HG02938 (cell line): ENCODE data around the gene CAPN7.
A peak's percentile ranks its signal among the peaks of the same experiment; 100 is the strongest.

Source experiments
- ATAC-seq: cut with Tn5 transposase; IDR thresholded peaks from one replicate; pipeline ENCODE4 v1.9.1; 2021; ENCODE audit warnings: mild to moderate bottlenecking, moderate library complexity; ENCODE audit not compliant: unreplicated experiment

CAPN7 gene

DNA sequence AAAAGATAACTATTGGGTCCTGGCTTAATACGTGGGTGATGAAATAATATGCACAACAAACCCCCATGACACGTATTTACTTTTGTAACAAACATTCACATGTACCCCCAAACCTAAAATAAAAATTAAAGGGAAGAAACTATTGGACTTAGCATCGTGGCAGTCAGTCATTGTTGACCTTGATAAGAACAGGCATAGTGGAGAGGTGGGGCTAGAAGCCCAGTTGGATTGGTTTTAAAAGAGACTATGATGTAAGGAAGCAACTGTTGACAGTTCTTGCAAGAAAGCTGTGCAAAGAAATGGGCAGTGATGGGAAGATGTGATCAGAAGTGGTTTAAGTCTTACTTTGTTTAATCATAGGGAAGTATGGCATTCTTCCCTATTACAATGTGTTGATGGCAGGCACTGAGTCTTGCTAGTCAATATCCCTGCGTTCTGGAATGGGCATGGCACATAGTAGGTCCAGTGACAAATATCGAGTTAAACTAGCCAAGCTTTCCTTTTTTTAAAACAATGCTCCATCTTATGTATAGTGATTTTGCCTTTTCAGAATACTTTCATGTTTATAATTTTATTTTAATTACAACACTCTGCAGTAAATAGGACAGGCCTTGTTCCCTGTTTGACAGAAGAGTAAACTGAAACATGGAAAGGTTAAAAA is 37.9 kb downstream of the CAPN7 start:
- no peak for ATAC-seq

DNA sequence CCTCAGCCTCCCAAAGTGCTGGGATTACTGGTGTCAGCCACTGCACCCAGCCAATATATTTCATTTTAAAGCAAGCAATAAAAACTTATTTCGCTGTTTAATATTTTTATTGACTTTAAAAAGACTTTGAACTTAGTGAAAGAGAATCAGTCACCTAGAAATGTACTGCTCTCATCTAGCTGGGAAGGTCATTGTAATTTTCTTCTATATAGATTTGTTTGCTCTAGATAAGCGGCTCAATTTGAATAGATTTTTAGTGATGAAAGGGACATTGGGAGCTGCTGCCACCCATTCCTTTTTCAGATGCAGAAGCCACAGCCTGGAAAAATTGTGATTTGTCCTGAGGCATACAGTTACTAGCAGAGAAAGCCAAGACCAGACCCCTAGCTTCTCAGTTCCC is 40.1 kb downstream of the CAPN7 start:
- ATAC-seq: no peak

DNA sequence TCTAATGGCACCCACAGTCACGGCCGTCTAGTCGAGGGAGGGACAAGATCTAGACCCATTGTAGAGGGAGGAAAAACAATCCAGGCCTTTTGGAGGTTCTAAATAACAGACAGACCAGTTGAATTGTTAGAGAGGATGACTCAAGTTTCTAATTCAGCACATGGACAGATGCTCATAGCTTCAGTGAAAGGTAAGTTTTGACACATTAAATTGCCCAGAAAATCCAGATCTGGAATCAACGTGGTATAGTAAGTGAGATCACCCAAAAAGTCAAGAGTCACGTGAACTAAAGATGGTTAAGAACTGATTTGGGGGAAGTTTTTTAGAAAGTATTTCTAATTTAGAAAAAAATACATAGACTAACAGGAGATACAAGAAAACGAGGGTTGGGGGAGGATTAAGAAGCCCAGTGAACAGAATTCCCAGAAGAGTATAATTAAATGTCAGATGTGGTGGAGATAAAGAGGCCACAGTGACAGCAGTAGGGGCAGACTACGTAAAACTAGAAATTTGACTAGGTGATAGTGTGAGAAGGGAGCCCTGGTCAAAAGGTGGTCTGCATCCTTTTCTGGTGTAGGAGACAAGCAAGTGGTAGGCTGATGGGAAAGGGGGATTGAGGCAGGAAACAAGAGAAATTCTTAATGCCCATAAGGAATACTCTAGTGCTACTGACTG is 47.1 kb downstream of the CAPN7 start:
- ATAC-seq: no peak

DNA sequence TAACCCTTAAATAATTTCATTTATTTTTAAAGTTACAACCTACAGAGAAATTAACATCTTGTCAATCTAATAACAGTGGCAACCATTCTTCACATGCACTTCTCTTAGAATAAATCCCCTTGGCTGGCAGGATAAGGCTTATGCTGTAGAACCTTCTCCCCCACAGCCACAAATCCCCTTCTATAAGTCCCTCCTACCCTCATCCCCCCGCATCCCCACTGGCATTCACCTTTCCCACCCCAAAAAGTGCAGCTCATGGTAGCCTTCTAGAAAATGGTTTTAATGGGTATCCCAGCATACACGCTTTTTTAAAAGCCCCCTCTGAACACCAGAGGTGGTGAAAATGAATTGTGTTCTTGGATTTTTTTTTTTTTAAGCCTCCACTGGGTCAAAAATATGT is 49.2 kb downstream of the CAPN7 start:
- no peak for ATAC-seq

DNA sequence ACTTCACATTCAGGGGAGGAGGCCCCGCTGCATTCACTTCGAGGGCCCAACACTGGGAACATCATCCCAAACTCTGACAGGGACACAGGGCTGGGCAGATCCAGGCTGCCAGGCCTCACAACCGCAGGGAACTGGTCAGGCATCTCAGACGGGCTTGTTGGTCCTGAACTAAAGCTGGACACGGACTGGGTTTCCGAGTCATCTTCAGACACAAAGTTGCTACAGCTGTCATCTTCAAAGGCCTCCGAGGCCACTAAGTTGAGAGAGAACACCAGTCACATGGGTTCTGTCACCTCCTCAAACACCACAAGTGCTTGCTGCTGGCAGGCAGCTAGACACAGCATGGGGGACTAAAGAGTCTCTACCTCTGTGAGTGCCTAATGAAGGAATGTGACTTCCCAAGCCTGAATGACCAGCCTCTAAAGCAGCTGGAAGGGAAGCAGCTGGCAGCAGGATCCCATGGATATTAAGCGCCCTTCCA is 50.9 kb downstream of the CAPN7 start:
- ATAC-seq: no peak

DNA sequence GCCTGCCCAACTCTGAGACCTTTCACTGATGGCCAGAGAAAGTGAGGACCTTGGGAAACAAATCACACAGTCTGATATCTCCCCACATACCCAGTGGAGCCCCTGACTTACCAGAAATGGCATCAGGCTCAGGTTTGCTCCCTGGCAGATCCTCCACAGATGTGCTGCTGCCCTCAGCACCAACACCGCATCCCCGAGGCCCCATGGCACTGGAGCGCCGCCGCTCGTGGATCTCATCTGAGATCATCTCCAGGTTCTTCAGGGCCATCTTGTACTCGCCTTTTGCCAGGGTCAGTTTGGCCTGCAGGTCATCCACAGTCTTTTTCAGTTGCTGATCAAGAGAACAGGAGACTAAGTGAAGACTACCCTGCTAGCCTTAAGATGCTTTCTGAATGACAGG is 52.7 kb downstream of the CAPN7 start:
- ATAC-seq: no peak

DNA sequence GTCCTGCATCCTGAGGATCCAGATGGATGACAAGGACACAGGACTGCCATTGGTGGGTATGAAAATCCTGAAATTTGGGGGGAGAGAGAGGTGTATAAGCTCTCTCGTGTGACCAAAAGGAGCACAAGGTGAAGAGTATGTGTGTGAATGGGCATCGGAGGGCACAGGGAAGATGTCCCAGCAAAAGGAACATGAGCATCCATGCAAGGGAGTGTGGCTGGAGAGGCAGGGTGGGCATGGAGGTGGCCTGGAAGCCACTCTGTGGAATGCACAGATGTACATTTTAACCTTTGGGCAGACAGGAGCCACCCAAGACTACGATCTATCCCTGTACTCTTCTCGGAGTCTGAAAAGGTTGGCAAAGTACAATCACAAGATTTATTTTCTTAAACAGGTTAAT is 54.5 kb downstream of the CAPN7 start:
- no peak for ATAC-seq

DNA sequence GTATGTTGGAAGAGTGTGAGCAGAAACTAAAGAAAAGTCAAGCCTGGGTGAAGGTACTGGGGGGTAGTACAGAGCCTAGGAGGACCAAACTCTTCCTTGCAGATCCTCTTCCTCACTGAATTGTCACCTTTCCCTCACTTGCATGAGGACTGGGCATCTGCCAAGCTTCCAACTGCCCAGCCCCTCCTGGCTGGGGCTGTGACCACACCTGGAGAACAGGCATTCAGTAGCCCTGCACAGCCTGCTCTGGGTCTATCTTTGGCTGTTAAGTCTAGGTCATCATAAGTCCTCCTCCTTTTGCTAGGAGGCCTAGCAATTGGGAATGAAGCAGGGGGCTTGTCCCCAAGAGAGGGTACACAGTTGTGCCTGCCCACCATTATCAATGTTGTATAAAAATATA is 55.2 kb downstream of the CAPN7 start:
- no peak for ATAC-seq

DNA sequence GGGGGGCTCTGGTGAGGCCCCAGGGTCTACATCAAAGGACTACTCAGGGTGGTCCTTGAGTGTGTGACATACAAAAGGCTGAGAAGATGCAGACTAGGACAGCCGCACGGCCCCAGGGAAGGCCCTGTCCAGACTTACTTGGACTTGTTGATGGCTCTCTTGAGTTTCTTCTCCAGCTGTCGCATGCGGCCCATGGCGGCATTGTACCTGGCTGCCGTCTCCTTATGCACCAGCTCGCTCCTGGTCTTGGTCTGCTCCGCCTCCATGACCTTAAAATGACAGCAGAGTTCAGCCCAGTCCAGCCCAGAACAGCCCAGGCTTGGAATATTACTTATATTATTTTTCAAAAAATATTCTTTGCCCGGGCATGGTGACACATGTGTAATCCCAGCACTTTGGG is 56.0 kb downstream of the CAPN7 start:
- no peak for ATAC-seq

DNA sequence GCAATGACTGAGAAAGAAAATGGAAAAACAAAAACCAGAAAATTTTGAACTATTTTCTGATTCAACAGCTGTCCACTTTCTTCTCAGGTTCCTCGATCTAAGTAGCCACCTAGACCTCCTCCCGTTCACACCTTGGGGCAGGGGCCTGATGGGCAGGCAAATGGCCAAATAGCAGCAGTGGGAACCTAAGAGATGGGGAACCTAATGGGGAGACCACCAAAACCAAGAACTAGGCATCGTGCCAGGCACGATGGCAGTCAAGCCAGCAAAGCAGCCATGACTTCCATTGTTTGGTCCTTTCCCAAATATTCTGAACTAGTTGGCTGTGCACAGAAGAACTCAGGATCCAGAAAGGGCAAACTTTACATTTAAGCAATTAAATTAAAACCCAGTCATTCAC is 57.1 kb downstream of the CAPN7 start:
- ATAC-seq: no peak

DNA sequence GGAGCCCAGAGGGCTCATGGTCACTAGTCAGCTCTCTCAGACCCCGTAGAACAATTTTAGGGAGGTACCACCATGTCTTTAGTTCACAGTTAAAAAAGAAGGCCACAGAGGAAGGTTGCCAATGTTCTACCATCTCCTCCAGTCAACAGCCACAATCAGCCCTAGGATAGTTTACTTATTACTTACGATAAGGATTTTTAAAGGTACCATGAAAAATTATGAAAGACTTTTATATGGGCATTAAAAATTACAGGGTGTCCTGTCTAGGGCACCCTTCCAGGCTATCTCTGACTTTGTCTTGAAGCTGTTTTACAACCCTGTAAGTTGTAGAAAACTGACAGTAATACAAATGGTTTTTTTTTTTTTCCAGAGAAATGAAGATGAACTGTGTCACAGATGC is 57.9 kb downstream of the CAPN7 start:
- no peak for ATAC-seq

DNA sequence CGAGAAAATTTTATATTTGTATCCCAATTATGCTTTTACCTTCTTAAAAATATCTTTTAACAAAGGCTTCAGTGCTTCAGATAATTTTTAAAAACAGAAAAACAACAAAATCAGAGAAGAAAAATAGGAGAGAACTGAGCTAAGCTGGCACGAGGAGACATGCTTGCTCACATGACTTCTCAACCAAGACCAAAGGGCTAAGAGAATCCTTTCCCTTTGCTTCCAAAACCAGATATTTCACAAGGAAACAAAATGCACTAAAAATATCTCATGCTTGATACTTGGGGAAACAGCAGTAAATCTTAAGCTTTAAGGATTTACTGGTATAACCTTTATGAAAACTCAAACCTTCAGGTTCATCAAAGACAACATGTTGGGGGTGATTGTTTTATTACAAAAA is 58.4 kb downstream of the CAPN7 start:
- ATAC-seq: no peak

DNA sequence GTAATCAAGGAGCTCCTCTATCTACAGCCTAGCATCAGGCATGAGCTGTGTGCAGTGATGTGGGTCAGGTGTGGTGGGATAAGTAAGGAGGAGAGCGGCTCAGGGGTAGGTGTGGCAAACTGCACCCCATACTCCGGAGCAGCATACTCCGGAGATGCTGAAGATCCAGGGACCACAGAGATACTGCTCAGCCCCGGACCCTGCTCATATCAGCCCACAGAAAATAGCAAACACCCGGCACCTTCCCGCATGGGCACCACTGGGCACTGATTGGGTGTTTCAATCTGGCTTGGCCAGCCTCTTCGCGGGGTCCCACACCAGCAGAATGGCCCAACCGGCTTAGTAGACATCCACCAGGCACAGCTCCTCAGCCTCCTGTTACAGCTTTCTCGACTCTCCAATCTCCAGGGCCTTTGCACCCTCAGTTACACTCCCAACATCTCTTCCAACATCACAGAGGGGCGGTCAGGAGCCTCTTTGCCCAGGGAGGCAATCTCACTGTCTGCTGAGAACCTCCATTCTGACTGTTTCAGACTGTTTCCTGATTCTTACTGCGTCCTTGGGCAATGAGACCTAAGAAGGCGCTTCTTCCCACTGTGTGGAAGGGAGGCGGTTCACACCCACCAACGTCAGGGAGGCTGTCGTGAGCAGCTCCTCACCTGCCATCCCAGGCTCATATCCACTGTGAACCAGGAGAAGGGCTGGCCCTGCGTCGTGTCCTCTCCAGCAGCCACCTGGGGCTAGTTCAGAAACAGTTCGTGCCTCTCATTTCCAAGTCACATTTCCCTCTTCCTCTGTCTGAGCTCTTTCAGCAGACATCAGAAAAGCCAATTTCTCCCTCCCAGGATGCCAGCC is 59.8 kb downstream of the CAPN7 start:
- ATAC-seq: no peak

DNA sequence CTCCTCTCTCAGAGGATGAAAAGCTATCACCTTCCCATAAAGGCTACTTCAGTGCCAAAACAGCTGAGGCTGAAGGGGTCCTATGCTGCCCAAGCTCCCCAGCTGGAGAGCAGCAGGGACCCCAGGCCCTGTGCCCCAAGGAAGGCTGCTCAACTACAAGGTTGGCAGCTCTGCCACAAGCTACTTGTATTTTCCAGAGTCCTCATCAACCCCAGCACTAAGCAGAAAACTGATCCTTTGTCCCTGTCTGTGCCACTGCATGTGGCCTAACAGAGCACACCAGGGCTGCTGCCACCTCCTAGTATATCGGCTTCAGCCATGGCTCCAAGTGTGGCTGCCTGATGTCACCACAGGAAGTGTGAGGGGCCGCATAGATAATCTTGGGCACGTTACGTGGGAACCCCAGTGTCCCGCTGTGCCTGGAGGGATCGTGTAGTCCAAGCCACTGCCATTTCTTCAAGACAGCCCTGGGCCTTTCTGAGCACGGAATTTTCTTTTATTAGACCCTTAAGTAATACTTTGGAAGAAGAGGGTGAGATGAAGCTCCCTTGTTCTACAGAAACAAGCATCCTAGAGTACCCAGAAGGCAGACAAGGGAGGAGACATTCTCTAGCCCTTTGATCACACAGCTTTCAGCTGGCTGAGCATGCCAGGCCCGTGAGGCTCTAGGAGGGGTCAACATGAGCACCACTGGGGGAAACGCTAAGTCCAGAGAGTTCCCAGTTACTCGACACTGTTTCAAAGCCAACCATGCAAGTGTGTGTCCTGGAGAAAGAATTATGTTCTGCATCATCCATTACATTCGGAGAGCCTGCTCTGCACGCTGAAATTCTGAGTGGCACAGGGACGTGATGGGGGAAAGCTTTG is 60.7 kb downstream of the CAPN7 start:
- no peak for ATAC-seq

DNA sequence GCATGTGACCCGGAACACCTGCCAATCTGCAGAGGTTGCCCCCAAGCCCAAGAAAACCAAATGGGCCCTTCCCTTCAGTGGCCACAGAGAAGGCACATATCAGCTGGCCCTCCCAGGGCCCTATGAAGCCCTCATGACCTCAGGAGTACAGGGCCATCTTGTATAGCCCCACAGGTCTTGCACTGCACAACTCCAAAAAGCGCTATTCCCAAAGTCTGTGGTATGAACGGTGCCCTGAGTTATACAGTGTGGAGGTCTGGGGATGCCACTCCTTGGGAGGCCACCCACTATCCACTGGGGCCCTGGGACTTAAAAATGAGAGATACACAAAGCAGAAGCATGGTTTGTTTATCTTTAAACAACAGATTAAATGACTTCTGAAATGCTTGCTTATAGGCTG is 61.5 kb downstream of the CAPN7 start:
- ATAC-seq: no peak

DNA sequence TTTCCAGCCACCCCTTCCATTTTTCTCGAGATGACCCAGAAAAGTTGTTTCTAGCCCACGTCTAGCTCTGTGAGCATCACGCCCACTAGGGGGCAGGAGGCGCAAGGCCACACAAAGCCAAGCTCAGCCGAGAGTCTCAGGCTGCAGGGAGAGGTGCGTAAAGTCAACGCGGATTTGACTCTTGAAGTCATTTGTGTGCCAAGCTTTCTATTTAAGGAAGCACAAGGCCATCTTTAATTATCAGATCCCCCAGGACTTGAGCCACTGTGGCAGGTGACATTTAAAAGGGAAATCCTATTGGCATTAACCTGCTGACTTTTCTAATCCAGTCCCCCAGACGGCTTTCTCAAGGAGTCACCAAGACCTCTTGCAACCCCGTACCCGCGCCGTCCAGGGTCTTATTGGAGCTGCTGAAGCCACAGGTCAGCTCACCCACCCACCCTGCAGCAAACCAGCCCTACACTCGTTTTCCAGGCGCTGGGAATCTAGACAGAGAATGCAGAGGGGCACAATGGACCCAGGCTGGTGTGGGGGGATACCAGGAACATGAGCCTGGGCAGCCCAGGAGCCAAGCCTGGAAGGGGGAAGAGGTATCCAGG is 62.1 kb downstream of the CAPN7 start:
- ATAC-seq: peak; percentile 47

DNA sequence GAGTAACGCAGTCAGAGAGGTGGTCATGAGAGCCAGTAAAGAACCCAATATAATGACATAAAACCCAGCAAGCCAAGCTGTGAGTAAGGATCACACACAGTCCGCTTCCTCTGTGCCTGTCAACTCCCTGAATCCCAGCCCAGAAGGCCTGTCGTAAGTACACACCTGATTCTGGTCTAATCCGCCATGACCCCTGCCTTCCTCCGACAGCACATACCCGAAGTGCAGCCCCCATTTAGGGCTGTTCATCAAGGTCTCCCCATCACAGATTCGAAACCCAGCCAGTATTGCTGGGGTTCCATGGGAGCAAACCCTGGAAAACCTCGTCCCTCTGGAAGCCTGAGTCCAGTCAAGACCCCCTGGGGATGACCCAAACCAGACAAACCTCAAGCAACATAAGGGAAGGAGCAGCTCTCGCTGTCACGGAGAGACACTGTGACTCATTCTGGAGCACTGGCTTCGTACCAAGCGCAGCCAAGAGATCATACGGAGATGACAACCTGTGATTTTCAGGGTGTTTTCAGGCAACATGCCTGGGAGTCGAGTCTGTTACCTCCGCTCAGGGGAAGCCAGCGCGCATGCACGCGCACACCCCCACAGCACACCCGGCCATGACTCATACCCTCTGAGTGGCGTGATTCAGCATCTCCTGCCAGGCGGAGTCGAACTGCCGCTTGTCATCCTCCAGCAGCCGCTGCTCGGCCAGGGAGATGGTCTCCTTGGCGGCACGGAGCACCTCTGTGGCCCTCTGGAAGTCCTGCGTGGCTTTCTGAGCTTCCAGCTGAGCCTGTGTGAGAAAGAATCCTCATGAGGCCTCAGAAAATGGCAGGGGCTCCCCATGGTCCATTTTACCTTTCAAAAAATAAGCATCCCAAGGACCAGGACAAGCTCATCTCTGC is 63.3 kb downstream of the CAPN7 start:
- peak; percentile 48 for ATAC-seq

DNA sequence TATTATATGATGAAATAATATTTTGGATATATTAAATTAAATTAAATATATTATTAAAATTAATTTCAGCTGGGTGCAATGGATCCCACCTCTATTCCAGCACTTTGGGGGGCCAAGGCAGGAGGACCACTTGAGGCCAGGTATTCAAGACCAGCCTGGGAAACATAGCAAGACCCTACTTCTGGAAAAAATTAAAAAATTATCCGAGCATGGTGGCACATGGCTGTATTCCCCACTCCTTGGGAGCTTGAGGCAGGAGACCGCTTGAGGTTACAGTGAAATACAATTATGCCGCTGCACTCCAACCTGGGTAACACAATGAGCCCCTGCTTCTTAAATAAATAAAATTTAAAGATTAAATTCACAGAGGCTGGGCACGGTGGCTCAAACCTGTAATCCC is 65.0 kb downstream of the CAPN7 start:
- no peak for ATAC-seq

DNA sequence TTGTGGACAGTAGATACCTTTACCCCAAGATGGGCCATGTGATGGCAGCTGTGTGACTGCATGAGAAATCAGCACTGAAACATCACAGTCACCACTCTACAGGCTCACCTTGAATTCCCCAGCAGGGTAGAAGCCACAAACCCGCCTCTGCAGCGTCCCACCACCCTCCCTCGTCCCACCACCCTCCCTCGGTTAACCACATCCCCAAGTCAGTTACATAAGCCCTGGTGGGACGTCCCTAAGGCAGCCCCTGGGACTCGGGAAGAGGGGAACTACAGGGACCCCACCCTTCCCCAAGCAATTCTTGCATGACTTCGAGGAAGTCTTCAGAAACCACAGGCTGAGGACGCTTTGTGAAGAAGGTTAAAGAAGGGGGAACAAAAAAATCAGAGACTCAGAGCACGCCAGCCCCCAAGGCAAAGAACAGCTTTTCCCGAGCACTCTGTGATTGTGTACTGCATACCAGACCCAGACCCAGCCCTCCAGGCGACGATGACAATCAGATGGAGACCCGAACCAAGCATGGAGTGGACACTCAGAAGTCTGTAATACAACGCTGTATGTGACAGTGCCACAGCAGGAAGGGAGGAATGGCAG is 65.8 kb downstream of the CAPN7 start:
- ATAC-seq: peak; percentile 57
